GM12875 (cell line): ENCODE results near the gene SLC22A23.

Experiments used
- H3K4me3 ChIP-seq: one replicate; pipeline ENCODE4 v1.5.1; 2011; ENCODE audit warnings: low read depth, low read length, control low read depth
- CTCF ChIP-seq: IDR thresholded peaks from 2 replicates; pipeline ENCODE4 v1.5.1; 2011; ENCODE audit warnings: low read depth, mild to moderate bottlenecking, control low read depth, inconsistent platforms, low read length, moderate library complexity, borderline replicate concordance; ENCODE audit not compliant: insufficient read depth

SLC22A23 gene

DNA sequence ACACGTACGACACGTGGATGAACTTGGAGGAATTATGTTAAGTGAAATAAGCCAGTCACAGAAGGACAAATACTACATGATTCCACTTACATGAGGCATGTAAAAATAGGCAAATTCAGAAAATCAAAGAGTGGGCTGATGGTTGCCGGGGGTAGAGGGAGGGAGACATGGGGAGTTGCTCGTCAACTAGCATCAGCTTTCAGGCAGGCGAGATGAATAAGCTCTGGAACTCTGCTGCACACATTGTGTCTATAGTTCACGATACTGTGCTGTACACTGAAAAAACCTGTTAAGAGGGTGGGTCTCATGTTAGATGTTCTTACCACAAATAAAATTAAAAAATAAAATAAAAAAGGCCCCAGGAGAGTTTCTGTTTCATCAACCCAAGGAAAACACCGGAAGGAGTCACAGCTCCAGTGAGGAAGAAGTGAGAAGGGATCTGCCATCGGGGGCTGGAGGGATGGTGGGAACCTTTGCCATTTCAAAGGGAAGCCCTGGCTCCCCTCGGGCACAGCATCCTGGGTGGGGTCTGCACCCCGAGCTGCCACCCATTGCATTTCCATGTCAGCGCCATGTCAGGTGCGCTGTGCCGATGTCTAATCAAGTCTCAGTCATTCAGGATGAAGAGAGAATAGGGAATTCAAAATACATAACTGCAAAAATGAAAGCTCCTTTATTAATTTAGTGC is 98.3 kb downstream of the SLC22A23 start:
- no peak for TF ChIP-seq CTCF
- no peak overlapping the region for H3K4me3 ChIP-seq

- H3K4me3 ChIP-seq, result no peak overlapping the region
- TF ChIP-seq CTCF, result no peak
Measured at GRCh38 chr6:3357678-3358077, 99.2 kb downstream of the SLC22A23 start.

DNA sequence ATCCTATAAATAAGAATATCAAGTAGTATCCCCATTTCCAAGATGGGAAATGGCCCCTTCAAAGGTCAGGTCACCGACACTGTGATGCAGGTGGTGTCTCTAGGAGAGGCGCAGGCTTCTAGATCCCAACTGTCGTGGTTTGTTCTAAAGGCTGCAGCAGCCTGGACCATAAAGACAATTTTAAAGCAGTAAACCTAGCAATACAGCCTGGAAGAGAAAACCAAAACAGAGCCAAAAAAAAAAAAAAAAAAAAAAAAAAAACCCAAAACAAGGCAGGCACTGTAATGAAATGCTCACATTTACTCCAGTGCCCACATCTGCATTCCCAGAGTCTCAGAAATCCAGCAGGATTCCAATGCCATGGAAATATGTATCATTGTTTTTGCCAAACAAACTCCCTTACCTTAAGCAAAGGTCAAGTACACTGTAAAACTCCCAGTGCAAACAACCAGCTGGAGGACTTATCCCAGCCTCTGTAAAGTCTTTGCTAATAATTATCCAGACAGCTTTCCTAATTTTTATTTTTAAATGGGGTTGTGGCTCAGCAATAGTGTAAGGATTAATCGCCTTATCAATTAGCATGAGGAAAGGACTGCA is 99.9 kb downstream of the SLC22A23 start:
- TF ChIP-seq CTCF, result no peak
- no peak overlapping the region for H3K4me3 ChIP-seq

GRCh38 chr6:3356056-3356823 is 100.6 kb downstream of the SLC22A23 start:
- TF ChIP-seq CTCF, result no peak
- no peak overlapping the region for H3K4me3 ChIP-seq

DNA sequence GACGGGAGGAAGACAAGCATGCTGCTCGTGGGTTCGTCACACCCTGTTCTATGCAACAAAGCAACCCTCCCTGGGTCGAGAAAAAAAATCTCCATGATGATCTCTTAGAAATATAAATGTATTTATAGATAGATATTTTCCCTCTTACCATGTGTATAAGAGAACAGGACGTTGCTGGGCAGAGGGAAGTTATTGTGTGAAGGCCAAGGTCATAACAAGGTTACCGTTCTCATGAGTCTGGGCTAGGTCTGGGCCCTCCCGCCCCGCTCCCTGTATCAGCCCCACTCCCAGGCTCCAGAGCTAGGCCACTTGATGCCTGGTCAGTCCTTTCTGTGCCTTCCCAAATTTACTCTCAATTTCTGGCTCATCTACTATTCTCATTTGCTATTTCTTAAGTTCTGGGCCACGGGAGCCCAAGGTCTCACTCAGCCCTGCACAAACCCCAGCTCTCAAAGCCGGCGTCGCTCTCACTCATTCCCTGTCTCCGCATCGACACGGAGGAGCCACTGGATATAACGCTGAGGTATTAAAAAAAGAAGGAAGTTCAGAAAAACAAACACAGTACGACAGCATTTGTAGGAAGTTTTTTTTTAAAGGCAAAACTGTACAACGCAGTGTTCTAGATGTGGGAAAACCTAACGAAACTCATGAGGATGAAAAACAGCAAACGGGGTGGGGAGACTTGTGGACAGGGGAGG is 101.3 kb downstream of the SLC22A23 start:
- no peak overlapping the region for H3K4me3 ChIP-seq
- no peak for TF ChIP-seq CTCF

- no peak for TF ChIP-seq CTCF
- no peak overlapping the region for H3K4me3 ChIP-seq
Measured at GRCh38 chr6:3355011-3355357, 101.9 kb downstream of the SLC22A23 start.

- no peak for TF ChIP-seq CTCF
- no peak overlapping the region for H3K4me3 ChIP-seq
Measured at GRCh38 chr6:3353939-3354338, 102.9 kb downstream of the SLC22A23 start.
